Measurements from ENCODE around the gene TTC39C. TPM values are rescaled to one million over a fixed set of nuclear protein-coding genes. Genes with fewer than 3 reads are reported as not detected.

TTC39C gene
- total RNA-seq, 1 donor from 2014 or later = 12.8 TPM

GRCh38 chr18:24126155-24126961 lies 111.8 kb downstream of the TTC39C start:
- Mint-ChIP-seq H3K27me3 (ENCODE audit: low read depth, unreplicated experiment) (no peaks in the 10 kb centered on the region), H3K27ac (ENCODE audit: unreplicated experiment) (no peak overlapping the region), H3K4me3 (ENCODE audit: unreplicated experiment) (no peak overlapping the region), H3K9me3 (ENCODE audit: unreplicated experiment) (no peaks in the 10 kb centered on the region), H3K36me3 (ENCODE audit: low read depth, unreplicated experiment) (peaks cover 2% of the 10 kb centered on the region), H3K4me1 (ENCODE audit: low read depth, unreplicated experiment) (peaks cover 2% of the 10 kb centered on the region)
- H4K20me1 ChIP-seq (ENCODE audit: insufficient read depth, low read length) = no peaks in the 10 kb centered on the region
- H3K27me3 ChIP-seq (ENCODE audit: insufficient read depth, low read length) = no peaks in the 10 kb centered on the region
- peak overlapping the region; percentile 15 for H3K4me2 ChIP-seq (ENCODE audit: low read length)
- H3K9me3 ChIP-seq (ENCODE audit: insufficient read depth, low read depth, low read length) = no peaks in the 10 kb centered on the region
- no peak overlapping the region for H2AFZ ChIP-seq (ENCODE audit: low read depth, low read length)
- no peak for FAIRE-seq
- no peaks in the 10 kb centered on the region for H3K79me2 ChIP-seq (ENCODE audit: insufficient read depth, low read length)
- no peak overlapping the region for H3K27ac ChIP-seq (ENCODE audit: low read depth, low read length)
- TF ChIP-seq EZH2 (IDR thresholded peaks at IDR 0.05; ENCODE audit: insufficient read depth, low read length) (no peak), CTCF (IDR thresholded peaks at IDR 0.05; ENCODE audit: insufficient read depth, low read depth, low read length) (no peak)
- no peaks in the 10 kb centered on the region for H3K4me1 ChIP-seq (ENCODE audit: insufficient read depth, low read length)
- peaks cover 3% of the 10 kb centered on the region for H3K36me3 ChIP-seq (ENCODE audit: insufficient read depth, low read length)
- no peak overlapping the region for H3K9ac ChIP-seq (ENCODE audit: low read length)
- H3K4me3 ChIP-seq (ENCODE audit: insufficient read depth, low read depth, low read length) = no peak overlapping the region
- DNase-seq (ENCODE audit: low read depth) = peak; percentile 23

- Mint-ChIP-seq H3K9me3 (ENCODE audit: unreplicated experiment) (no peaks in the 10 kb centered on the region), H3K27me3 (ENCODE audit: low read depth, unreplicated experiment) (no peaks in the 10 kb centered on the region), H3K4me1 (ENCODE audit: low read depth, unreplicated experiment) (no peaks in the 10 kb centered on the region), H3K36me3 (ENCODE audit: low read depth, unreplicated experiment) (peaks cover 2% of the 10 kb centered on the region), H3K4me3 (ENCODE audit: unreplicated experiment) (no peak overlapping the region), H3K27ac (ENCODE audit: unreplicated experiment) (no peak overlapping the region)
- Histone ChIP-seq H3K27ac (ENCODE audit: low read depth, low read length) (no peak overlapping the region), H3K9ac (ENCODE audit: low read length) (no peak overlapping the region), H3K36me3 (ENCODE audit: insufficient read depth, low read length) (peaks cover 3% of the 10 kb centered on the region), H3K4me1 (ENCODE audit: insufficient read depth, low read length) (no peaks in the 10 kb centered on the region), H3K79me2 (ENCODE audit: insufficient read depth, low read length) (no peaks in the 10 kb centered on the region), H4K20me1 (ENCODE audit: insufficient read depth, low read length) (no peaks in the 10 kb centered on the region), H3K9me3 (ENCODE audit: insufficient read depth, low read depth, low read length) (no peaks in the 10 kb centered on the region), H2AFZ (ENCODE audit: low read depth, low read length) (no peak overlapping the region), H3K27me3 (ENCODE audit: insufficient read depth, low read length) (no peaks in the 10 kb centered on the region), H3K4me2 (ENCODE audit: low read length) (no peak overlapping the region), H3K4me3 (ENCODE audit: insufficient read depth, low read depth, low read length) (no peak overlapping the region)
- TF ChIP-seq EZH2 (IDR thresholded peaks at IDR 0.05; ENCODE audit: insufficient read depth, low read length) = no peak
- no peak for TF ChIP-seq CTCF (IDR thresholded peaks at IDR 0.05; ENCODE audit: insufficient read depth, low read depth, low read length)
- DNase-seq (ENCODE audit: low read depth) (no peak), FAIRE-seq (no peak)
Measured at GRCh38 chr18:24127735-24128134, 113.2 kb downstream of the TTC39C start.

- H3K4me1 Mint-ChIP-seq (ENCODE audit: low read depth, unreplicated experiment) = no peaks in the 10 kb centered on the region
- TF ChIP-seq EZH2 (IDR thresholded peaks at IDR 0.05; ENCODE audit: insufficient read depth, low read length) (no peak), CTCF (IDR thresholded peaks at IDR 0.05; ENCODE audit: insufficient read depth, low read depth, low read length) (no peak)
- Histone ChIP-seq H3K79me2 (ENCODE audit: insufficient read depth, low read length) (no peaks in the 10 kb centered on the region), H2AFZ (ENCODE audit: low read depth, low read length) (no peak overlapping the region), H3K27me3 (ENCODE audit: insufficient read depth, low read length) (no peaks in the 10 kb centered on the region), H4K20me1 (ENCODE audit: insufficient read depth, low read length) (no peaks in the 10 kb centered on the region), H3K9ac (ENCODE audit: low read length) (no peak overlapping the region), H3K4me1 (ENCODE audit: insufficient read depth, low read length) (no peaks in the 10 kb centered on the region), H3K4me3 (ENCODE audit: insufficient read depth, low read depth, low read length) (no peak overlapping the region), H3K4me2 (ENCODE audit: low read length) (no peak overlapping the region), H3K9me3 (ENCODE audit: insufficient read depth, low read depth, low read length) (no peaks in the 10 kb centered on the region), H3K27ac (ENCODE audit: low read depth, low read length) (no peak overlapping the region), H3K36me3 (ENCODE audit: insufficient read depth, low read length) (peaks cover 3% of the 10 kb centered on the region)
- H3K9me3 Mint-ChIP-seq (ENCODE audit: unreplicated experiment) = no peaks in the 10 kb centered on the region
- FAIRE-seq = peak; percentile 26
- peaks cover 2% of the 10 kb centered on the region for H3K36me3 Mint-ChIP-seq (ENCODE audit: low read depth, unreplicated experiment)
- no peak overlapping the region for H3K27ac Mint-ChIP-seq (ENCODE audit: unreplicated experiment)
- peak; percentile 20 for DNase-seq (ENCODE audit: low read depth)
- no peak overlapping the region for H3K4me3 Mint-ChIP-seq (ENCODE audit: unreplicated experiment)
- H3K27me3 Mint-ChIP-seq (ENCODE audit: low read depth, unreplicated experiment) = no peaks in the 10 kb centered on the region
Measured at GRCh38 chr18:24128700-24129099, 114.1 kb downstream of the TTC39C start.

Measured in astrocyte (in vitro differentiated cells and primary cell).